RWPE2 (cell line): Measurements from ENCODE around the gene NPPB.

ENCODE experiments used
- ATAC-seq: fragments of 200-7000 bp; cut with Tn5 transposase; 3 replicates; pipeline ENCODE4 v1.9.1; 2021; ENCODE audit warnings: low read depth
- DNase-seq: peaks from one replicate; pipeline ENCODE4 v3.0.0-alpha.2; 2020; ENCODE audit warnings: low spot score
- H3K27ac ChIP-seq: fragments of 450-650 bp; 2 replicates; pipeline ENCODE4 v1.5.1; 2017; ENCODE audit warnings: mild to moderate bottlenecking; ENCODE audit not compliant: poor library complexity, severe bottlenecking
- H3K27me3 ChIP-seq: fragments of 250-450 bp; sonication (Bioruptor Pico); 2 replicates; pipeline ENCODE4 v1.5.1; 2021; ENCODE audit warnings: mild to moderate bottlenecking, moderate library complexity; ENCODE audit not compliant: insufficient read depth, poor library complexity, severe bottlenecking
- H3K36me3 ChIP-seq: fragments of 250-450 bp; sonication (Bioruptor Pico); 2 replicates; pipeline ENCODE4 v1.5.1; 2020; ENCODE audit warnings: low read depth, mild to moderate bottlenecking, moderate library complexity
- H3K4me1 ChIP-seq: fragments of 250-450 bp; sonication (Bioruptor Pico); 2 replicates; pipeline ENCODE4 v1.5.1; 2021; ENCODE audit warnings: mild to moderate bottlenecking, moderate library complexity; ENCODE audit not compliant: insufficient read depth, poor library complexity, severe bottlenecking
- H3K4me3 ChIP-seq: fragments of 250-450 bp; sonication (Bioruptor Pico); 2 replicates; pipeline ENCODE4 v1.5.1; 2021; ENCODE audit warnings: mild to moderate bottlenecking, moderate library complexity; ENCODE audit not compliant: severe bottlenecking
- H3K9me3 ChIP-seq: fragments of 250-450 bp; sonication (Bioruptor Pico); 2 replicates; pipeline ENCODE4 v1.5.1; 2021; ENCODE audit warnings: mild to moderate bottlenecking, moderate library complexity; ENCODE audit not compliant: severe bottlenecking
- CTCF ChIP-seq: fragments of 450-650 bp; IDR thresholded peaks from one replicate; pipeline ENCODE4 v1.5.1; 2017; ENCODE audit warnings: mild to moderate bottlenecking, moderate library complexity; ENCODE audit not compliant: poor library complexity, severe bottlenecking

NPPB gene

DNA sequence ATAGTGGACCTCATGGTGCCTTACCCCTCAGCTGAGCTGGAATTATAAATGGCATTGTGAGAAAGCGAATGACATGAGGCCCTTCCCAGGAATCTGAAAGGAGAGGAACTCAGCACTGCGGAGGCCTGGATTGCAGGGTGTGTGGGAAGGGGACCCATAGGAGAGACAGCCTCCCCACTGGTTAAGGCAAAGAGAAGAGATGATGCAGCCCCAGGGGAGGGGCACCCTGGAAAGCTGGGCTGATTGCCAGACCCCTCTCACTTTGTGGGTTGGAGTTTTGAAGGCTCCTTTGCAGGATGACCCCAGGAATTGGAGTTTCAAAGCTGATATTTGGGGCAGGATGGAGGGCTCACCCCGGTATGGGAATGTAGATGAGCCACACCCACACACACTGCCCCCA is 2.0 kb downstream of the NPPB start:
- Histone ChIP-seq H3K36me3 (no peaks in the 10 kb centered on the region), H3K27me3 (peaks cover 46% of the 10 kb centered on the region), H3K4me1 (no peaks in the 10 kb centered on the region), H3K9me3 (no peaks in the 10 kb centered on the region), H3K4me3 (no peak overlapping the region), H3K27ac (no peak overlapping the region)
- ATAC-seq, result no peak
- no peak for TF ChIP-seq CTCF
- DNase-seq, result no peak

DNA sequence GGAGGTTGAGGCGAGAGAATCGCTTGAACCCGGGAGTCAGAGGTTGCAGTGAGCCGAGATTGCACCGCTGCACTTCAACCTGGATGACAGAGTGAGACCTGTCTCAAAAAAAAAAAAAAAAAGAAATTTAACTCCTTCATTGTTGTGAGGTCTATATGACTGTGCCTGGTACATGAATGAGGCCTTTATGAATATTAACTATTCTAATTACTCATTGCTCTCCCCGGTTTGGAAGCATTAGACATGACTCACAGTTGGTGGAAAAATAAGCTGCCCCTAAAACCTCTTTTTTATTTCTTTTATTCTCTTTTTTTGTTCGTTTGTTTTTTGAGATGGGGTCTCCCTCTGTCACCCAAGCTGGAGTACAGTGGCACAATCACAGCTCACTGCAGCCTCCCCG is 3.3 kb downstream of the NPPB start:
- Histone ChIP-seq H3K9me3 (no peaks in the 10 kb centered on the region), H3K27ac (no peak overlapping the region), H3K4me1 (no peaks in the 10 kb centered on the region), H3K4me3 (no peak overlapping the region), H3K36me3 (no peaks in the 10 kb centered on the region), H3K27me3 (peaks cover 43% of the 10 kb centered on the region)
- no peak for TF ChIP-seq CTCF
- ATAC-seq (no peak), DNase-seq (no peak)

DNA sequence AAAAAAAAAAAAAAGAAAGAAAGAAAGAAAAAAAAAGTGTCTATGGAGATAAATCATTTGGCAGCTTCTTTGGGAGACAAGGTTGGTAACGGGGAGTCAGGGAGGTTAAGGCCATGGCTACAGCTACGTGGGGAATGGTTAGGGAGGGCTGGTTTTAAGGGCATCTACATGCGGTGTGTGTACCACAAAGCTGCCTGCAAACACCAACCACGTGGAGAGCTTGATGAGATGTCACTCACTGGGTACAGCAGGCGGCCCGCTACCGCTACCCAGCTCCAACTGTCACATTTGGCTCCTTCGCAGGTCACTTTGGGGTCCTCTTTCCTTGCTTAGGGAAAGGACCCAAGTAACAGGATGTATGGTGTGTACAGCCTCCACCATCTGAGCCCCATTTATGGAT is 4.2 kb downstream of the NPPB start:
- H3K4me1 ChIP-seq, result no peaks in the 10 kb centered on the region
- H3K9me3 ChIP-seq, result no peaks in the 10 kb centered on the region
- H3K36me3 ChIP-seq, result no peaks in the 10 kb centered on the region
- H3K4me3 ChIP-seq, result no peak overlapping the region
- TF ChIP-seq CTCF, result no peak
- H3K27ac ChIP-seq, result no peak overlapping the region
- DNase-seq (no peak), ATAC-seq (no peak)
- peaks cover 34% of the 10 kb centered on the region for H3K27me3 ChIP-seq

DNA sequence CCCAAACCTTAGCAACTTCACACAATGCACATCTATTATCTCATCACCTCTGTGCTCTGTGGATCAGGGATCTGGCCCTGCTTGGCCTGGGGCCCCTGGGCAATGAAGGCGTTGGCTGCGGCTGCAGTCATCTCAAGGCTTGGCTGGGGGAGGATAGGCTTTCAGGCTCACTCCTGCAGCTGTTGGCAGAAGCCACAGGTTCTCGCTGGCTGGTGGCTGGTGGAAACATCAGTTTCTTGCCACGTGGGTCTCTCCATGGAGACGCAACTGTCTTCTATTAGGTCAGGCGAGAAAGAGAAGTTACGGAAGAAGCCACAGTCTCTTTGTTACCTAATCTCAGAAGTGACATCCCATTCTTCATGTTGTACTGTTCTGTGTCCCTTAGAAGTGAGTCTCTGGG is 7.6 kb downstream of the NPPB start:
- no peaks in the 10 kb centered on the region for H3K36me3 ChIP-seq
- H3K27ac ChIP-seq, result no peak overlapping the region
- ATAC-seq (no peak), DNase-seq (no peak)
- no peak for TF ChIP-seq CTCF
- H3K9me3 ChIP-seq, result no peaks in the 10 kb centered on the region
- H3K4me1 ChIP-seq, result no peaks in the 10 kb centered on the region
- peaks cover under 1% of the 10 kb centered on the region for H3K27me3 ChIP-seq
- H3K4me3 ChIP-seq, result no peak overlapping the region

GRCh38 chr1:11850156-11850555 is 8.6 kb downstream of the NPPB start:
- Histone ChIP-seq H3K4me1 (no peaks in the 10 kb centered on the region), H3K9me3 (no peaks in the 10 kb centered on the region), H3K4me3 (no peak overlapping the region), H3K27me3 (no peaks in the 10 kb centered on the region), H3K36me3 (0 out of 2 replicates have a peak, but pooled peaks cover 3% of the 10 kb centered on the region), H3K27ac (no peak overlapping the region)
- TF ChIP-seq CTCF, result no peak
- DNase-seq (no peak), ATAC-seq (no peak)
